GM19023 (cell line): Measurements from ENCODE around the gene PNKD.
"Not testable (repeated sequence)": the region's sequence is repeated elsewhere in the genome, so short reads cannot be mapped to it uniquely, and the experiment has no call there.

Experiments
- ATAC-seq: cut with Tn5 transposase; IDR thresholded peaks from one replicate; pipeline ENCODE4 v1.9.1; 2021; ENCODE audit warnings: mild to moderate bottlenecking, moderate library complexity; ENCODE audit not compliant: unreplicated experiment

Gene PNKD

GRCh38 chr2:218314764-218315163 is 44.4 kb downstream of the PNKD start:
- not testable (repeated sequence) for ATAC-seq

GRCh38 chr2:218315397-218315796 is 45.1 kb downstream of the PNKD start:
- no peak for ATAC-seq

- ATAC-seq: no peak
Measured at GRCh38 chr2:218317303-218317630, 46.9 kb downstream of the PNKD start.

DNA sequence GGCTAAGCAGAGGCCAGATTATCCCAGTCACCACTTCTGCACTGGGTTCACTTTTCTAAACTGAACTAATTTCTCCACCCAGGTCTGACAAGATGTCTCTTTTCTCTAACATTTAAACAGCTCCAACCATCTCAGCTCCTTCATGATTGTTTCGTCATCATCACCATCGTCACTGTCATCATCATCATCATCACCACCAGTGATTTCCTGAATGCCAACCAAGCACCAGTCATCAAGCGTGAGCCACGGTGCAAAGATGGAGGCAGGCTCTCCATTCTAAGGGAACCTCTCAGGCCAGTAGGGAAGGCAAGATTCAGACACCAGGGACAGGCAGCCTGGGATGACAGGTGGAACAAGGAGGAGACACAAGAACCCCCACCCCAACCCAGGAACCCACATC is 47.5 kb downstream of the PNKD start:
- no peak for ATAC-seq

- no peak for ATAC-seq
Measured at GRCh38 chr2:218318241-218318640, 47.9 kb downstream of the PNKD start.

- no peak for ATAC-seq
Measured at GRCh38 chr2:218319813-218320365, 49.6 kb downstream of the PNKD start.

DNA sequence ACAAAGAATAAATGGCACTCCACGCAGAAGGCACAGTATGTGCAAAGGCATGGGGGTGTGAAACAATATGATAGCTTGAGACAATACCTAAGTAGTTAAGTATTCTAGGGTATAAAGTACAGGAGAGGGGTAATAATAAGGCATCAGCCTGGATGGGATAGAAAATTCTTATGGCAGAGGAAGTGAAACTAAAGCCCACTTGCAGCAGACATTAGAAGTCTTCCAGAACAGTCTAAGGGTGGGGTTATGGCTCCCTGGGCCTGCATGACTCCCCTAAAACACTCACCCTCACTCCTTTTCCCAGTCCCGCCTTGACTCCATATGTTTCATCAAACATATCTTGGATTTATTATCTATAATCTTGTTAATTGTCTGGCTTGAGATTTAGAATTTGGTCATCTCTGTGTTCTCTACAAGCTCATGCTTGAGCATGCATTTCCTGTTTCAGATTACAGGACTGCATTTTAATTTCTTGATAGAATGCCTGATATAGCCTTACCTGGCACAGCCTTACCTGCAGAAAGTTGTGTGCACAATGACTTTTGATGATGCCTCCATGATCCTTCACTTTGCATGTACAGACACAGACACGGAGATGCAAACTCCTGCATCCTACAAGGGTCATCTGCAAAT is 50.5 kb downstream of the PNKD start:
- no peak for ATAC-seq

DNA sequence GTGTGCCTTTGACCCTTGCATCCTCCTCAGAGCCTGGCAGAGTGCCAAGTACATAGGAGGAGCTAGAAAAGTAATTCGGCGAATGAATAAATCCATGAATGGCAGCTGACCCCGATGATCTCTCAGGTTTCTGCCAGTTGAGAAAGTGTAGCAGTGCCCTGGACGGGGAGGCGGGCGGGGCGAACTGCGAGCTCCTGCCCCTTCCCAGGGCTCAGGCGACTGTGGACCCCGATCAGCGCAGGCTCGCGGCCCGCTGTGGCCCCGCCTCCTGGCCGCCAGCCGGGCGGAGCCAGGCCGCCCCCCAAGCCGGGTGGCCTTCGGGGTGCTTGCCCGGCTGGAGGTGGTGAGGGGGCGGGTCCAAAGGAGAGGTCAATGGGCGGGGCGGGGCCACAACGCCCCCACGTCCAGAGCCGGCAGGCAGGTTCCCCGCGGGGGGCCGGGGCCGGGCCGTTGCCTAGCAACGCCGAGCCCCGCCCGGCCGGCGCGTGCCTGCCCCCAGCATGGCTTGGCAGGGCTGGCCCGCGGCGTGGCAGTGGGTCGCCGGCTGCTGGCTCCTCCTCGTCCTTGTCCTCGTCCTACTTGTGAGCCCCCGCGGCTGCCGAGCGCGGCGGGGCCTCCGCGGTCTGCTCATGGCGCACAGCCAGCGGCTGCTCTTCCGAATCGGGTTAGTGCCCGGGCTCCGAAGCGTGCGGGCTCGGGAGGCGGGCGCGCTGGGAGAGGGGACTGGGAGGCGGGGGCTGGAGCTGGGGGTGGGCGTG is 52.6 kb downstream of the PNKD start:
- peak; percentile 83 for ATAC-seq

- ATAC-seq: no peak
Measured at GRCh38 chr2:218323526-218324472, 53.5 kb downstream of the PNKD start.

DNA sequence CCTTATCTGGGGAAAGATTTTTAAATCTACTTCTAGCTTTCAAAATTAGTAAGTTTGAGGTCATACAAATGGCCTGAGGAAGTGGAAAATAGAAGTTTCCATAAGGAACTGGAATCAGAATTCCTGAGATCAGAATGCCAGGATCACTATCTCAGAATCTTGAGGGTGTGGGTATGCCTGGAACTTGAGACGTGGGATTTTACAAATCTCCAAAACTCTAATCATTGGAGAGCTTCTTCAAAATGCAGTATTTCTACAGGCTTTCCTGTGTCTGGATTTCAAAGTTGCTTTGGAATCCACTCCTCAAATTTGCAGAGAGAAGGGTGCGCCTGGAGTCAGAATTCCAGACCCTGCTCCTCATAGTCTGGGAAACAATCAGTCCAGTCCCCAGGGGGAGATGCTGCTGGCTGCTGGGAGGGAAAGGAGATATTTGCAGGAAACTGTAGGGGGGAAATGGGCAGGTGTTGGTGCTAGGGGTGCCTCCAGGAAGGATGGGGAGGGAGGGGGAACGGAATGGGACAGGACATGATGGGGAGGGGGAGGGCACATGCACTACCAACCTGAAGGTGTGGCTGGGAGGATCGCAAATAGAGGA is 55.3 kb downstream of the PNKD start:
- no peak for ATAC-seq

- ATAC-seq: no peak
Measured at GRCh38 chr2:218326315-218326714, 56.0 kb downstream of the PNKD start.

DNA sequence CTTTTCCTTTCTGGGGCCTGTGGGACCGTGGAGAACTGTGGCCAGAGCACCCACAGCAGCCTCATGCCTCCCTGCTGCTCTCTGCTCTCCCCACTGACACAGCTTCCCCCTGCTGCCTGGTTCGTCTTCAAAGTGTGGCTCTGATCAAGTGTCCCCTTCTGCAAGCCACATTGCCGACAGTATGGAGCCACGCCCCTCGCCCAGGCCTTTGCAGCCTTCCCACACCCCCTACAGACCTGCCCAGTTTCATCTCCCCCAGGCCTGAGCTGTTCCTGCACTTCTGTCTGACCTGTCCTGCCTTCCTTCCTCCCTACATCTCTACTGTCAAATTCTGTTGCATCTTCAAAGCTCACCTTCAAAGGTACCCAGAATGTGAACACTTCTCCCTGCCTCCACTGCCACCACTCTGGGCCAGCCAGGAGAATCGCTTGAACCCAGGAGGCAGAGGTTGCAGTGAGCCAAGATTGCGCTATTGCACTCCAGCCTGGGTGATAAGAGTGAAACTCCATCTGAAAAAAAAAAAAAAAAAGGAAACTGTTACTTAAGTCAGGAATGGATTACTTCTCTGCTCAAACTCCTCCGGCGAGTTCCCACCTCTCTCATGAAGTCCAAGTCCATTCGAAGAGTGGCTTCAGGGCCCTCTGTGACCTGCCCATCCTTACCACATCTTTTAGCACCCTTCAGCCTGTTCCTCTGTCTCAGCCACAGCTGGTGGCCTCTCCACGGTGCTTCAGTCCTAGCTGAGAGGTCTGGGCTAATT is 57.3 kb downstream of the PNKD start:
- ATAC-seq: no peak

- ATAC-seq: no peak
Measured at GRCh38 chr2:218328294-218328693, 58.0 kb downstream of the PNKD start.

DNA sequence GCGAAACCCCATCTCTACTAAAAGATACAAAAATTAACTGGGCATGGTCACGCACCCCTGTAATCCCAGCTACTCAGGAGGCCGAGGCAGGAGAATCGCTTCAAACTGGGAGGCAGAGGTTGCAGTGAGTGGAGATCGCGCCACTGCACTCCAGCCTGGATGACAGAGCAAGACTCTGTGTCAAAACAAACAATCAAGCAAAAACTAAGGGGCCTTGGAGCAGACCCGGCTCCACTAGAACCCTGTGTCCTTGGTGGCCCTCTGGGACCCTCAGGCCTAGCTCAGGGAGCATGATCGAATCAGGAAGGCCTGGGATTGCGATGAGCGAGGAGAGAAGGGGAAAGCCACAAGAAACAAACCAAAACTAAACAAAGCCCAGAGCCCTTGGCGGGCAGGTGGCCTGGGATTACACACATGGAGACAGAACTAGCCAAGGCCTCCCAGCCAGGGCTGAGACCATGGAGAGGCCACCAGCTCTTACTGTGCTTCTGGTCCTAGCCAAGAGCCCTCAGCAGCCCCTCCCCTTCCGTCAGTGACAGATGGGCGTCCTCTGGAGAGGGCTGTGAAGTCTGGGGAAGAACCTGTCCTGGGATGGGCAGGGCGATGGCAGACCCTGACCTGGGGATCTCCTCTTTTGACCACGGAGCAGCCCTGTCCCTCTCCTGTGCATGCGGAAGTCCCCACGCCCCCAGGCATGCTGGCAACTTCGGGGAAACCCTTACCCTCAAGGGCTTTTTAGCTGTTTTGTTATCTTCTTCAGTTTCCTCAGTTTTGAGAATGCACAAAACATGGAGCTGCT is 58.9 kb downstream of the PNKD start:
- peak; percentile 55 for ATAC-seq

GRCh38 chr2:218329826-218330593 is 59.7 kb downstream of the PNKD start:
- ATAC-seq: peak; percentile 48

GRCh38 chr2:218331745-218332144 is 61.4 kb downstream of the PNKD start:
- ATAC-seq: no peak

DNA sequence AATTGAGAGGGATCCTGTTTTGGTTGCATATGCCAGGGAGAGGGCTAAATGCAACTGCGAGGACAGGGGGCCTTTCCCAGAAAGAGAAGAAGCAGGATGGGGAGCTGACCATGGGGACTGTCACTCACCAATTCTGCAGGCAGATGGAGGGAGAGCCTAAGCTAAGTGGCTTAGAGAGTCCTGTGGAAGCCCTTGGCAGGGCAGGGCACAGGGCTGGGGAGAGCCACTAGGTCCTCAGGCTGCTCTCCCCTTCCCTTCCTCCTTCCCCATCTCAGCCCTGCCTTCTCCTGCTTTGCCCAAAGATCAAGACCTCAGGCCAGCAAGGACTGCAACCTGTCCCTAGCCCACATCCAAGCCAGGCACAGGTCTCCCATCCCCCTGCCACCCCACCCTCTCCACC is 62.0 kb downstream of the PNKD start:
- no peak for ATAC-seq

GRCh38 chr2:218332920-218333645 is 62.8 kb downstream of the PNKD start:
- no peak for ATAC-seq
